ENCODE data around the gene MRPL38. TPM values are rescaled to one million over a fixed set of nuclear protein-coding genes. Genes with fewer than 3 reads are reported as not detected.
"Not testable (repeated sequence)": the region's sequence is repeated elsewhere in the genome, so short reads cannot be mapped to it uniquely, and the experiment has no call there.

Gene MRPL38
- total RNA-seq, 2 experiments from 2014 or later = 148 to 161 TPM

GRCh38 chr17:75878174-75878998 is 26.3 kb downstream of the MRPL38 start, which contains the start of gene TRIM47:
TRIM47 (minus strand) TSS chr17:75878581; CDS start chr17:75878548, 33 bp downstream.
- H3K27ac Mint-ChIP-seq = peak within 1 kb of the TSS; percentile 71
- peak; percentile 50 for DNase-seq

GRCh38 chr17:75877752-75878173 is 26.9 kb downstream of the MRPL38 start:
- Mint-ChIP-seq H3K27ac (peak overlapping the region; percentile 71), H3K4me1 (peaks cover 27% of the 10 kb centered on the region)
- DNase-seq = peak; percentile 83

More at GRCh38 chr17:75878174-75878998, 26.3 kb downstream of the MRPL38 start, which contains the start of gene TRIM47:
- peaks cover 24% of the 10 kb centered on the region for H3K4me1 Mint-ChIP-seq
- H3K27me3 Mint-ChIP-seq = peaks cover 5% of the 10 kb centered on the region
- H3K4me3 Mint-ChIP-seq = peak within 1 kb of the TSS; percentile 82
- no peaks in the 10 kb centered on the region for H3K9me3 Mint-ChIP-seq
- H3K36me3 Mint-ChIP-seq = peaks cover 5% of the 10 kb centered on the region

GRCh38 chr17:75876938-75877751 is 27.5 kb downstream of the MRPL38 start:
- peaks cover 5% of the 10 kb centered on the region for H3K36me3 Mint-ChIP-seq
- no peaks in the 10 kb centered on the region for H3K9me3 Mint-ChIP-seq
- peaks cover 31% of the 10 kb centered on the region for H3K4me1 Mint-ChIP-seq
- peaks cover 5% of the 10 kb centered on the region for H3K27me3 Mint-ChIP-seq
- H3K4me3 Mint-ChIP-seq = peak overlapping the region; percentile 82
- DNase-seq = peak; percentile 46
- H3K27ac Mint-ChIP-seq = peak overlapping the region; percentile 71

More at GRCh38 chr17:75877752-75878173, 26.9 kb downstream of the MRPL38 start:
- Mint-ChIP-seq H3K36me3 (peaks cover 5% of the 10 kb centered on the region), H3K27me3 (peaks cover 5% of the 10 kb centered on the region), H3K4me3 (peak overlapping the region; percentile 82), H3K9me3 (no peaks in the 10 kb centered on the region)

GRCh38 chr17:75876190-75876937 is 28.3 kb downstream of the MRPL38 start:
- H3K4me3 Mint-ChIP-seq = peak overlapping the region; percentile 82
- no peaks in the 10 kb centered on the region for H3K9me3 Mint-ChIP-seq
- H3K4me1 Mint-ChIP-seq = peaks cover 31% of the 10 kb centered on the region
- peak; percentile 80 for DNase-seq
- peak overlapping the region; percentile 71 for H3K27ac Mint-ChIP-seq
- peaks cover 5% of the 10 kb centered on the region for H3K36me3 Mint-ChIP-seq
- peaks cover 5% of the 10 kb centered on the region for H3K27me3 Mint-ChIP-seq

- H3K27ac Mint-ChIP-seq = peak overlapping the region; percentile 71
- H3K27me3 Mint-ChIP-seq = peaks cover 5% of the 10 kb centered on the region
- DNase-seq = no peak
- H3K4me1 Mint-ChIP-seq = peaks cover 31% of the 10 kb centered on the region
- peak overlapping the region; percentile 82 for H3K4me3 Mint-ChIP-seq
- peaks cover 5% of the 10 kb centered on the region for H3K36me3 Mint-ChIP-seq
- no peaks in the 10 kb centered on the region for H3K9me3 Mint-ChIP-seq
Measured at GRCh38 chr17:75875940-75876189, 28.8 kb downstream of the MRPL38 start.

GRCh38 chr17:75875182-75875939 is 29.3 kb downstream of the MRPL38 start:
- Mint-ChIP-seq H3K36me3 (peaks cover 5% of the 10 kb centered on the region), H3K27ac (peak overlapping the region; percentile 71), H3K9me3 (no peaks in the 10 kb centered on the region), H3K4me3 (peak overlapping the region; percentile 82), H3K4me1 (peaks cover 31% of the 10 kb centered on the region), H3K27me3 (peaks cover 5% of the 10 kb centered on the region)
- no peak for DNase-seq

- Mint-ChIP-seq H3K36me3 (peaks cover 5% of the 10 kb centered on the region), H3K9me3 (no peaks in the 10 kb centered on the region), H3K4me3 (no peak overlapping the region), H3K27me3 (peaks cover 5% of the 10 kb centered on the region), H3K27ac (no peak overlapping the region), H3K4me1 (peaks cover 31% of the 10 kb centered on the region)
- no peak for DNase-seq
Measured at GRCh38 chr17:75874323-75875181, 30.1 kb downstream of the MRPL38 start.

GRCh38 chr17:75873587-75874322 is 30.9 kb downstream of the MRPL38 start:
- no peak for DNase-seq
- H3K27ac Mint-ChIP-seq = no peak overlapping the region
- peaks cover 5% of the 10 kb centered on the region for H3K36me3 Mint-ChIP-seq
- H3K4me1 Mint-ChIP-seq = peaks cover 27% of the 10 kb centered on the region
- H3K27me3 Mint-ChIP-seq = peaks cover 2% of the 10 kb centered on the region
- H3K9me3 Mint-ChIP-seq = no peaks in the 10 kb centered on the region
- H3K4me3 Mint-ChIP-seq = no peak overlapping the region

- H3K4me1 Mint-ChIP-seq = peaks cover 24% of the 10 kb centered on the region
Measured at GRCh38 chr17:75872434-75873351, 32.0 kb downstream of the MRPL38 start.

GRCh38 chr17:75870228-75870627 is 34.5 kb downstream of the MRPL38 start:
- not testable (repeated sequence) for H3K9me3 Mint-ChIP-seq, H3K4me1 Mint-ChIP-seq, DNase-seq, H3K27ac Mint-ChIP-seq, H3K27me3 Mint-ChIP-seq, H3K4me3 Mint-ChIP-seq, H3K36me3 Mint-ChIP-seq

More at GRCh38 chr17:75872434-75873351, 32.0 kb downstream of the MRPL38 start:
- peak; percentile 38 for DNase-seq
- H3K4me3 Mint-ChIP-seq = no peak overlapping the region
- H3K27me3 Mint-ChIP-seq = no peaks in the 10 kb centered on the region
- peak overlapping the region; percentile 29 for H3K27ac Mint-ChIP-seq
- H3K9me3 Mint-ChIP-seq = no peaks in the 10 kb centered on the region
- H3K36me3 Mint-ChIP-seq = peaks cover 5% of the 10 kb centered on the region

- Mint-ChIP-seq H3K27ac (no peak overlapping the region), H3K9me3 (no peaks in the 10 kb centered on the region), H3K36me3 (no peaks in the 10 kb centered on the region), H3K27me3 (no peaks in the 10 kb centered on the region), H3K4me3 (no peak overlapping the region), H3K4me1 (peaks cover 16% of the 10 kb centered on the region)
- no peak for DNase-seq
Measured at GRCh38 chr17:75869282-75870141, 35.2 kb downstream of the MRPL38 start.
